HG03064 (cell line): ENCODE data around the gene SH2D3A.
"Not testable (repeated sequence)": the region's sequence is repeated elsewhere in the genome, so short reads cannot be mapped to it uniquely, and the experiment has no call there.

Experiments used
- ATAC-seq: cut with Tn5 transposase; IDR thresholded peaks from one replicate; pipeline ENCODE4 v1.9.1; 2021; ENCODE audit warnings: low read depth; ENCODE audit not compliant: unreplicated experiment

The SH2D3A gene

DNA sequence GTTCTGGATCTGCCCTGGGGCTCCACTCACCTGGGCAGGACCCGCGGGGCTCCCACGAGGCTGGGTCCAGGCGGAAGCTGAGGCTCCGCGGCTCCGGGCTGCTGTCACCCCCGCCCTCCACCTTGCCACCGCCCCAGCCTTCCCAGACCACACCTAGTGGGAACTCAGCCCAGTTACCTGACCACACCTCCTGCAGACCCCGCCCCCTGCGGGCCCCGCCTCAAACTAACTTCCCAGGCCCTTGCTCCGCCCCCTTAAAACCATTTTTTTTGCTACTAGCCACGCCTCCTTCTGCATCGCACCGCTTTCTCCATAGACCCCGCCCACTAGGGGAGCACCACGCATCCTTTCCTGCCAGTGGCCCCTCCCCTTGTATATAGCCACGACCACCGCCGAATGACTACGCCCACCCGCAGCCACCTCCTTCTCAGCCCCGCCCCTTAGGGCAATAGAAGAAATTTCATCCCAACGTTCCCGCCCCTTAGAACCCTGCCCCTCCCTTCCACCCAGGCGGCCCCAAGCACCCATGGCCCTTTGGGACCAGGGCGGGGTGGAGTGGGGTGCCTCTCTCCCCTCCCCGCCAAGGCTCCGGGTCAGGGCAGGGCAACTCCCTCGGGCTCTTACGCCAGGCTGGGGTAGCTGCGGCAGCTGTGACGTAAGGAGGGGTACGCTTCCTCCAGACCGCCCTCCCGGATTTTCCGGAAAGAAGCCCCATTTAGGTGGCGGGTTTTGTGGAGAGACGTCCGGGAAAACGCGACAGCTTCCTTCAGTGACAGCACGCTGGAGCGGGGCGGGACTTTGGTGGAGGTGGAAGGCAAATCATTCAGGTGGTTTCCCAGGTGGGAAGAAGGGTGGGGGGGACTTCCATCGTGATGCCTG is at the start of gene SH2D3A:
SH2D3A (minus strand) TSS at position 79 of the 879 bp plus-strand sequence. CDS start 3,687 bp downstream, outside the sequence.
- ATAC-seq, result peak; percentile 62

- no peak for ATAC-seq
Measured at GRCh38 chr19:6813659-6814058, 46.4 kb upstream of the SH2D3A start.

DNA sequence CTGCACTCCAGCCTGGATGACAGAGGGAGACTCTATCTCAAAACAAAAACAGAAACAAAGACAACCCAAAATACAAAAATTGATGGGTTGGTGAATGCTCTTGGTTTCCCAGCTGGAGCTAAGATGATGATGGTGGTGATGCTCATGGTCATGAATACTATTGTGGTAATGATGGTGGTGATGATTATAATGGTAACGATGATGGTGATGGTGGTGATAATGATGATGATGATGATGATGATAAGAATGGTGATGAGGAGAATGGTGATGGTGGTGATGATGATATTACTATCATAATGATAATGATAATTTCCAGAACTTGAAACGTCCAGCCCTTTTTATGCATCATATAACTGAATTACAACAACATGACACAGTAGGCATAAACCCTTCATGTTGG is 45.4 kb upstream of the SH2D3A start:
- no peak for ATAC-seq

DNA sequence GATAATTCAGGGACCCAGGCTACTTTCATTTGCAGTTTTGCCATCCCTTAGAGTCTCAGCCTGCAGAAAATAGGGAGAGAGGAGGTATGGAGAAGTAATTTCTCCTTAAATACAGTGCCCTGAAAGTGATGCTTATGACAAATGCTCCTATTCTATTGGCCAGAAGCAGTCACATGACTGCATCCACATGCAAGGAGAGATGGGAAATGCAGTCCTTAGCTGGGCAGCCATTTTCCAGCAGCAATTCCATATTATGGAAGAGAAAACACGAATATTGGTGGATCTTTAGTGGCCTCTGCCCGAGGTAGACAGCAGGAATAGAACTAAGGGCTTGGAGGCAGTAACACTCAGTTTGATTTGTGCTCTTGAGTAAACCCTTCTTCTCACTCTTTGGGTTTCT is 44.7 kb upstream of the SH2D3A start:
- ATAC-seq, result no peak

DNA sequence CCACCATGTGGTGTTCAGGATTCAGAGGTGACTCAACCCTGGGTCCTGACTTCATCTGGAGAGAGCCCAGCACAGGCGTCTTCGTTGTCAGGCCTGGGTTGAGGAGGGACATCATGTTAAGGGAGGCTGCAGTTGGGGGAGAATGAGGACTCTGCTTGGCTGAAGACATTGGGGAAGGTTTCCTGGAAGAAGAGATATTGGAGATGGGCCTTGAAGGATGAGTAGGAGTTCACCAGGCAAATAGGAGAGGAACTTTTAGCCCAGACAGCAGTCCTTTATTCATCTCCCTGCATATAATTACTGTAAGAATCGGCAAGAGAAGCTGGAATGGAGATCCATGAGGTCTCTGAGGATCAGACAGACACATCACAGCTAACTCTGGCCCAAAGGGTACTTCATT is 44.1 kb upstream of the SH2D3A start:
- no peak for ATAC-seq

DNA sequence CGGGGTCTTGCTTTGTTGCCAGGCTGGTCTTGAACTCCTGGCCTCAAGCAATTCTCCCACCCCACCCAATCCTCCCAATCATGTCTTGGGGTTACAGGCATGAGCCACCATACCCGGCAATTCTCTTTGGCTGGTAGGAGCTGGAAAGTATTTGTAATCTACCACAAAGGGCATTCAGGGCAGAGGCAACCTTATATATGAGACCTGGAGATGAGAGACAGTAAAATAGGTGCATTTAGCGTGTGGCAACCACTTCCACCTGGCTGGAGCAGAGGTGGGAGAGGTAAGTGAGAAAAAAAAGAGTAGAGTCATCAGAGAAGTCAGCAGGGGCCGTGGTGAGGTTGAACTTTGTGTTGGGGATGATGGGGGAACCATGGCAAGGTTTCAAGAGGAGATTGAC is 42.0 kb upstream of the SH2D3A start:
- ATAC-seq, result no peak

GRCh38 chr19:6808494-6808893 is 41.3 kb upstream of the SH2D3A start:
- ATAC-seq, result no peak

DNA sequence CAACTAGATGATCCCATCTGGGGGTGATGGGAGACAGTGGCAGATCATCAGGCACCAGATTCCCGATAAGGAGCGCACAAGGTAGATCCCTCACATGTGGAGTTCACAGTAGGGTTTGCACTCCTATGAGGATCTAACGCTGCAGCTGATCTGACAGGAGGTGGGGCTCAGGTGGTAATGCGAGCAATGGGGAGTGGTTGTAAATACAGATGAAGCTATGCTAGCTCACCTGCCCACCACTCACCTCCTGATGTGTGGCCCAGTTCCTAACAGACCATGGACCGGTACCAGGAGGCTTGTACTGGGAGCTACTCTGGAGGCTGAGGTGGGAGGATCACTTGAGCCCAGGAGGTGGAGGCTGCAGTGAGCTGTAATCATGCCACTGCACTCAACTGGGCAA is 40.1 kb upstream of the SH2D3A start:
- ATAC-seq, result no peak

DNA sequence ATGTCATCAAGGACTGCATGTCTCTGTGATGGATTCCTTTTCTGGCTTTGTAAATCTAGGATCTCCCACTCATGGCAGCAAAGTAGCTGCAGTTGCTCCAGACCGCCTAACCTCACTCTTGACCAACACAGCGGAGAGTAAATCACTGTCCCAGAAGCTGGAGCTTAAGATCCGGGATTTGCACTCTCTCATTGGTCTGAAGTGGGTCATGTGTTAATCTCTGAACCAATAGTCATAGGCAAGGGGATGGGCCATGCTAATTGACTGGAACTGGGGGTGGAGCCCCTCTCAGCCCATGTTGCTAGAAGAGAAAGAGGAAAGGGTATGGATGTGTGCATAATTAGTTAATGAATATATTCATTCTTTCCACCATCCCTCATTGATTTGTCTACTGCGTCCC is 39.3 kb upstream of the SH2D3A start:
- no peak for ATAC-seq

DNA sequence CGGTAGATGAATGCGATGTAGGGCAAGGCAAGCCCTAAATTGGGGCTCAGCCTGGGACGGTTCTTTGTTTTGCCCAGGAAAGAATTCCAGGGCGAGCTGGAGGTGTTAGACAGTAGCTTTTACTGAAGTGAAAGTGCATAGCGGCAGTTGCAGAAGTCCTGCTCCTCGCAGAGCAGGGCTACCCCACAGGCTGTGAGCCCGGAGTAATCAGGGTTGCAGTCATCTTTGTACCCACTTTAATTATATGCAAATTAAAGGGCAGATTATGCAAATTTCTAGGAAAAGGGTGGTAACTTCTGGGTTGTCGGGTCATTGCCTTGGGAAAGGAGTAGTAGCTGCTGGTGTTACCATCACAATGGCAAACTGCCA is 35.8 kb upstream of the SH2D3A start:
- ATAC-seq, result no peak

GRCh38 chr19:6802336-6803035 is 35.3 kb upstream of the SH2D3A start:
- ATAC-seq, result no peak

DNA sequence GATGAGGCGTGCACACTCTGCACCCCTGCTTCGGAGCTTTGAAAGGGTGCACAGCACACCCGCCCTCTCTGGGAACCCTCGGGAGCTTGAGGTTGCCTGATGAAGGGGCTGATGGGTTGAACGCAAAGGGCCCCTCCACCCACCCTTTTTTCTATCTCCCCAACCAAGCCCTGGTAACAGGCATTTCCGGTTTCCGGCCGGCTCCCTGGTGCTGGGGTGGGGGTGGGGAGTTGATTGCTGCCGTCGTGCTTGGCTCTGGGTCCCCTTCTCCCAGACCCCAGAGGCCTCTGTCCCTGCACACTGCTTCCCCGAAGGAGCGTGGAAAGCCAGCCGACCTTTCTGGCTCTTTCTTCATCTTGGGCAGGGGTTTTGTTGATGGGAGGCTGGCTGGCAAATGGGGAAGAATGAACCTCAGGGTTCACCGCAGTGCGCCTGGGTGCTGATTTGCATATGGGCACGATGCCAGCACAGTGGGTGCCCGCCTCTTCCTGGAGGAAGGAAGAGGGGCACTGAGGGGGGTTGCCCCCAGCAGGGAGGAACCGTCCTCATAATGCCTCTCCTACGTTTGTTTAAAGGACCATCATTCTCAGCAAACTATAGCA is 34.4 kb upstream of the SH2D3A start:
- ATAC-seq, result no peak

DNA sequence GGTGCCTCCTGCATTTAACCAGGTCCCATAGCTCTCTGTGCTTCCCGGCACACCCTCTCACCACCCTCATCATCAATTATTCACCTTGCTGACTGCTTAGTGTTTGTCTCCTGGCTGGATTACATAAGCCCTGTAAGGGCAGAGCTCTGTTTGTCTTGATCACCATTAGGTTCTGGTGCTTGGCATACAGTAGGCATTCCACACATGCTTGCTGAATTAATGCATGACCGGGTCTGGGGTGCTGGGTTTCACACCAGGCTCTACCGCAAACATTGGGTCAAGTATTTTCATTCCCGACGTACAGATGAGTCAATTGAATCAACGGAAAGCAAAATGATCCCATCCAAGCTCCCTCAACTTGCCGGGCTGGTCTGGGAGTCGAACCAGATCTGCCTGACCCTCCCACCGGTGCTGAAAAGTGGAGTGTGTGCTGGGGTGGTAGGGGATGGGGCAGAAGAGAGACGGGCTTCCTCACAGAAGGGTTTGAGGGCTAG is 33.8 kb upstream of the SH2D3A start:
- no peak for ATAC-seq

GRCh38 chr19:6800160-6800790 is 33.0 kb upstream of the SH2D3A start:
- ATAC-seq, result not testable (repeated sequence)

- ATAC-seq, result no peak
Measured at GRCh38 chr19:6797646-6798045, 30.4 kb upstream of the SH2D3A start.

DNA sequence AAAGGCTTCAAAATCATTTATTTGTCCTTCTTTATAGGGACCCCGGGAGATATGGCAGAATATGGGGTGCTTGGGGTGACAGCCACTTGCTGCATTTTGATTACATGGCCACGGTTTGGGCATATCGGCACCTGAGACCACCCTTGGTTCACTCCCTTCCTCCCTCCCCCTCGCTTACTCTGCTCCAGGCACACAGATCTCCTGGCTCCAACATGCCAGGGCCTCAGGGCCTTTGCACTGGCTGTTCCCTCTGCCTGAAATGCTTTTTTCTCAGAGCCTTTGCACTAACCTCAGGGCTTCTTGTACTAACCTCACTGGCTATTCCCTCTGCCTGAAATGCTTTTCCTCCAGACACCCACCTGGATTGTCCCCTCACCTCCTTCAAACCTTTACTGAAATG is 29.0 kb upstream of the SH2D3A start:
- no peak for ATAC-seq

- ATAC-seq, result no peak
Measured at GRCh38 chr19:6794686-6795431, 27.6 kb upstream of the SH2D3A start.

- ATAC-seq, result no peak
Measured at GRCh38 chr19:6793973-6794372, 26.7 kb upstream of the SH2D3A start.

GRCh38 chr19:6793411-6793810 is 26.2 kb upstream of the SH2D3A start:
- no peak for ATAC-seq

- no peak for ATAC-seq
Measured at GRCh38 chr19:6791237-6791636, 24.0 kb upstream of the SH2D3A start.
